ENCODE measurements around the gene NENF.

DNA sequence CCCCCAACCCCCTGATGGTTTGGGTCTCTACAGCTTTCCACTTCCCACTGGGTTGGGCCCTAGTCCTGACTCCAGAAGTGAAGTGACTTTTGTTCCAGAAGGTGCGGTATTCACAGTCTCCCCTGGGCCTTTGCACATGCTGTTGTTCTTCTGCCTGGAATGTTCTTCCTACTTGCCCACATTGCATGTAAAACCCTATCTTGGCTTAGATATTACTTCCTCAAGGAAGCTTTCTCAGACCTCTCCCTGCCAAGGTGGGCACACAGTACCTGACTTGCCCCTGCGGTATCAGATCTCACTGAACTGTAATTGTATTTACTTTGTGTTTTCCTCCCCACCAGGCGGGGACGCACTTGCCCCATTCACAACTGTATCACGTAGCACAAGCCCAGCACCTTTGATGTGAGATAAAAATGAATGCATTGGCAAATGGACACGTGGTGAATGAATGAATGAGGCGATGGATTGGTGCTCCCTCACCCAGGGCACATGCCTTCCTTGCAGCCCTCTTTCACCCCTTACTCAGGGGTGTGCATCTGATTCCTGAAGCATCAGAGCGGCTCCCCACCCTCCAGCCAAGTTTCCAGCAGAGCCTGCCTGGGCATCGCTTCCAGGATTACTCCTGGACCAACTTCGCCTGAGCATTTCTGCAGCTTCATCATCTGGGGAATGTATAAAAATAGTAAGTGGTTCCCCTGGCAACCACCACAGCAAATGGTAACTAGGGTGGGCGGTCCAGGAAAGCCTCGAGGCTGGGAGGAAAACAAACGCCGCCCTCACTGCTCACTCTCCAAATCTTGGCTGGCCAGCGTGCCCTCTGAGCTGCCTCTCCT lies 19.8 kb downstream of the NENF start:
- TF ChIP-seq, protein P1, sequence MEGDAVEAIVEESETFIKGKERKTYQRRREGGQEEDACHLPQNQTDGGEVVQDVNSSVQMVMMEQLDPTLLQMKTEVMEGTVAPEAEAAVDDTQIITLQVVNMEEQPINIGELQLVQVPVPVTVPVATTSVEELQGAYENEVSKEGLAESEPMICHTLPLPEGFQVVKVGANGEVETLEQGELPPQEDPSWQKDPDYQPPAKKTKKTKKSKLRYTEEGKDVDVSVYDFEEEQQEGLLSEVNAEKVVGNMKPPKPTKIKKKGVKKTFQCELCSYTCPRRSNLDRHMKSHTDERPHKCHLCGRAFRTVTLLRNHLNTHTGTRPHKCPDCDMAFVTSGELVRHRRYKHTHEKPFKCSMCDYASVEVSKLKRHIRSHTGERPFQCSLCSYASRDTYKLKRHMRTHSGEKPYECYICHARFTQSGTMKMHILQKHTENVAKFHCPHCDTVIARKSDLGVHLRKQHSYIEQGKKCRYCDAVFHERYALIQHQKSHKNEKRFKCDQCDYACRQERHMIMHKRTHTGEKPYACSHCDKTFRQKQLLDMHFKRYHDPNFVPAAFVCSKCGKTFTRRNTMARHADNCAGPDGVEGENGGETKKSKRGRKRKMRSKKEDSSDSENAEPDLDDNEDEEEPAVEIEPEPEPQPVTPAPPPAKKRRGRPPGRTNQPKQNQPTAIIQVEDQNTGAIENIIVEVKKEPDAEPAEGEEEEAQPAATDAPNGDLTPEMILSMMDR (IDR thresholded peaks at IDR 0.05; ENCODE audit: poor library complexity, severe bottlenecking), result no peak
- TF ChIP-seq POLR2AphosphoS5 (IDR thresholded peaks at IDR 0.05) (no peak), EP300 (conservative IDR thresholded peaks at IDR 0.05; ENCODE audit: poor library complexity, severe bottlenecking) (no peak), RAD21 (conservative IDR thresholded peaks at IDR 0.05) (no peak), SMC3 (conservative IDR thresholded peaks at IDR 0.05; ENCODE audit: poor library complexity) (no peak)

All from neural cell (in vitro differentiated cells).